Measurements from ENCODE around the gene LPO.

Gene LPO

DNA sequence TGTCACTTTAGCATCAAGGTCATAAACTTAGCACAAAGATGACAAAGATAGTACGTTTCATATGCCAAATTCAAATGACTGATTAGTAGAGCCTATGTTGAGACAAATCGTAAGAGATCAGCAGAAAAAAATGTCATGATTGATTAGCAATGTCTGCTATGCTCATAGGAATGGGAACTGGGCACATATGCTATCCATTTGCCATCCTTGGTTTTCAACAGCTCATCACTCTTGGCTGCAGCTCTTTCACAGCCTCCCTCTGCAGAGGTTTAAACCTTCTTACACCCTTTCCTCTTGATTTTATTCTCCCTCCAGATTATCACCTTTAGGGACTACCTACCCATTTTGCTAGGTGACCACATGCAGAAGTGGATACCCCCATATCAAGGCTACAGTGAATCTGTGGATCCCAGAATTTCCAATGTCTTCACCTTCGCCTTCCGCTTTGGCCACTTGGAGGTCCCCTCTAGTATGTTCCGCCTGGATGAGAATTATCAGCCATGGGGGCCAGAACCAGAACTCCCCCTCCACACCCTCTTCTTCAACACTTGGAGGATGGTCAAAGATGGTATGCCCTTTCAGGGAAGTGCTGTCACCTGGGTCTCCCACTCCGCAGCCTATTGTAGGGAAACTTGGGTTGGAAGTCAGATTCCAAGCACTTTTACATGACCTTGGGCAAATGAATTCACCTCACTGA lies 26.2 kb downstream of the LPO start:
- no peak for DNase-seq

DNA sequence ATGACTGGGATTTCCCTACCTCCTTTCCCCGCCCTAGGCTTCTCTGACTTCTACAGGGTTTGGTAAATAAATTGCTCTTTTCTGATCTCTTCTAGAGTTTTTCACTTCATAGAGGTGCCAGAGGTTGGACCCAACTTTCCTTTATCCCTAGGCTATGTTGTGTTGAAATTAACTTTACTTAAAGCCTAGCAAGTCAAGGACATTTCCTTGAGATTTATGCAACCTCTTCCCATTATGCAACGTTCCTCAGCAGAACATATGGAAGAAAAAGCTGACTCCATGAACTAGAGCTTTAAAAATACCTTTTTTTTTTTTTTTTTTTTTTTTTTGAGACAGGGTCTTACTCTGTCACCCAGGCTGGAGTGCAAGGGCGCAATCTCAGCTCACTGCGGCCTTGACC lies 26.9 kb downstream of the LPO start:
- DNase-seq, result no peak

DNA sequence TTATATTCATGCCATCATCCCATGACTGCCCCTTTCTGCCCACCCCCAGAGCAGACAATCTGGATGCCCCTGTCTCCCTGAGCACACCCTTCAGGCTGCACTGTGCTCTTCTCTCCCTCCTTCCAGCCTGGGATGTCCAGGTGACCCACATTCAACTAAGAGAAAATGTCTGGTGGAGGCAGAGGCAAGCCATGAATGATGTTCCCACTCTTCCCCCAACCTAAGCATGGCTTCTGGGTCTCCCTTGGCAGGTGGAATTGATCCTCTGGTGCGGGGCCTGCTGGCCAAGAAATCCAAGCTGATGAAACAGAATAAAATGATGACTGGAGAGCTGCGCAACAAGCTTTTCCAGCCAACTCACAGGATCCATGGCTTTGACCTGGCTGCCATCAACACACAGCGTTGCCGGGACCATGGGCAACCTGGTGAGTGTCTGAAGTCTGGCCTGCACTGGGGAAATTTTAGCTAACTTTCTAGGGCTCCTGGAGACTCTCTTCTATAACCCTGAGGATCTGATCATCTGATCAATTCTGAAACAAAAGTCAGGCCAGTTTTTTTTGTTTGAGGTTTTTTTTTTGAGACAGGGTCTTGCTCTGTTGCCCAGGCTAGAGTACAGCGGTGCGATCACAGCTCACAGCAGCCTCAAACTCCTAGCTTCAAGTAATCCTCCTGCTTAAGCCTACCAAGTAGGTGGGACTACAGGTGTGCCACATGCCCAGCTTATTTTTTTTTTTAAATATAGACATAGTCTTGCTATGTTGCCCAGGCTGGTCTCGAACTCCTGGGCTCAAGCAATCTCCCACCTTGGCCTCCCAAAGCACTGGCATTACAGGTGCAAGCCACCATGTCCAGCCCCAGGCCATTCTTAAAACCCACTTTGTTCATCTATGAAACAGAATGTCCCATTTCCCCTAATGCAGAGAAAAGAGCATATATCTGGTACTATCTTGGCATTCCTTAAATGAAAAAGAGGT lies 27.8 kb downstream of the LPO start:
- no peak for DNase-seq

DNA sequence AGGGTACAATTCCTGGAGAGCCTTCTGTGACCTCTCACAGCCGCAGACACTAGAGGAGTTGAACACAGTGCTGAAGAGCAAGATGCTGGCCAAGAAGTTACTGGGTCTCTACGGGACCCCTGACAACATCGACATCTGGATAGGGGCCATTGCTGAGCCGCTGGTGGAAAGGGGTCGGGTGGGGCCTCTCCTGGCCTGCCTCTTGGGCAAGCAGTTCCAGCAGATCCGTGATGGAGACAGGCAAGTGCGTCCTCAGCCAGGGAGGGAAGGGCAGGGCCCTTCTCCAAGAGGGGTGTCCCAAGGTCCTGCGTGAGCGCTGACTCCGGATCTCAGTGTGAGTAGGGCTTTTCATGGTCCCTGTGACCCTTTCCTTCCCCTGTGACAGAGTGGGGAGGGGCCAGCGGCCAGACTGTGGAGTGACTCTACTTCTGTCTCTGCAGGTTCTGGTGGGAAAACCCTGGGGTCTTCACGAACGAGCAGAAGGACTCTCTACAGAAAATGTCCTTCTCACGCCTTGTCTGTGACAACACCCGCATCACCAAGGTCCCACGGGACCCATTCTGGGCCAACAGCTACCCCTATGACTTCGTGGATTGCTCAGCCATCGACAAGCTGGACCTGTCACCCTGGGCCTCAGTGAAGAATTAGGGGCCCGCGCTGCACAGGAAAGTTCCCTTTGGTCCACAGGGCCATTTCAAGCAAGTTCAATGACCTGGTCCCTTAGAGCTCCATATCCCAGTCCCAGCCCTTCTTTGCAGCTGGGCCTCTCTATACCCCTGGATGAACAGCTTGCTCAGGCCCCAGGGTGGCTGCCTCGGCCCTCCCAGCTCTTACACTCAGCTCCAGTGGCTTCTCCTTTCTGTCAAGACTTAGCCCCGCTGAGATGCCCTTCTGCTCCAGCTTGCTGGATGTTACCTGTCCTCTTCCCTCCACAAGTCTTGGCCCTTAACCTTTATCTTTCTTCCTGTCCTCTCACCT lies 29.3 kb downstream of the LPO start:
- DNase-seq, result no peak

DNA sequence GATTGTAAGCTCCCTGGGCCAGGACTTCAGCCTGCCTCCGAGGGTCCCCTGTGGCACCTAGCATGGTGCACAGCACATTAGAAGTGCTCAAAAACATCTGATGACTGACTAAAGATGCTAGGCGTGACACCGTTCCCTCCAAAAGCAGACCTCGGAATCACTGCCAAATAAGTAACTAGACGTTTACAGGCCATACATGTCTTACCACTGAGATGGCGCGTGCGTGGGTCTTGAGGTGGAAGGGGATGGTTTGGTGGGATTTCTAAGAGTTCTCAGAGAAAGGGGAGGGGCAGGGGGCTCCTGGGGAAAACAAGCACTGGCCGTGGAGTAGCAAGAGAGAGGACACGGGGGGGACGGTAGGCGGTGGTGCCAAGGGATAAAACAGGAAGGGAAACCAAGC lies 29.9 kb downstream of the LPO start:
- DNase-seq, result no peak

DNA sequence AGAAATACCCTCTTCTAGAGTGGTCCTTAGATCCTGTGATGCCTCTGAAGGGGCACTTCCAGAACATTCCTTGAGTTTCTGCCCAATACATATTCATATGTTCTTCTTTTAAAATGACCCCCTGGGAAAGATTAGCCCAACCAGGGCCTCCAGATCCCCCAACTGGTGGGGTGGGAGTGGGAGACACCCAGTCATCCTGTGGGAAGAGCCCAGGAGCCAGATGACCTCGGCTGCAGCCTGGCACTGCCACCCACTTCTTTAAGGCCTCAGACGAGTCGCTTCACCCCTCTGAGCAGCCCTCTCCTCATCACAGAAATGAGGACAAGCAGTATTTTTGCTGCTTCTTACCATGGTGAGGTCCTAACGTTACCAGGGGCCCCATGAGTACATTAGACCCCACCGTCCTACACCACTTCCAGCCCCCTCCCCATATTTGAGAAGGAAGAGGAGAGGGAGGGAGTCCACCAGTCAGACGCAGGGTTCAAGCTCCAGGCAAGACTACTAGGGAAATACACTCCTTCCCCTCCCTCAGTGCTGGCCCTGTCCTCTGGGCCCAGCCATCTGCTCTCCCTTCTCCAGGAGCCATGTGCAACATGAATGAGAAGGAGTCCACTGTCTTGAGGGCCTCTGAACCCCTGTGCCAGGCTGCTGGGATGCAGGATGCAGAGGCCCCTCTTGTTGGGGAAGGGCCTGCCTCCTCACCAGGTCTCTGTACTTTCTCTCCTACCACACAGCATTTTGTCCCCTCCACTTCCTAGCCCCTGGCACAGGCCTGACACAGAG lies 30.6 kb downstream of the LPO start:
- no peak for DNase-seq

DNA sequence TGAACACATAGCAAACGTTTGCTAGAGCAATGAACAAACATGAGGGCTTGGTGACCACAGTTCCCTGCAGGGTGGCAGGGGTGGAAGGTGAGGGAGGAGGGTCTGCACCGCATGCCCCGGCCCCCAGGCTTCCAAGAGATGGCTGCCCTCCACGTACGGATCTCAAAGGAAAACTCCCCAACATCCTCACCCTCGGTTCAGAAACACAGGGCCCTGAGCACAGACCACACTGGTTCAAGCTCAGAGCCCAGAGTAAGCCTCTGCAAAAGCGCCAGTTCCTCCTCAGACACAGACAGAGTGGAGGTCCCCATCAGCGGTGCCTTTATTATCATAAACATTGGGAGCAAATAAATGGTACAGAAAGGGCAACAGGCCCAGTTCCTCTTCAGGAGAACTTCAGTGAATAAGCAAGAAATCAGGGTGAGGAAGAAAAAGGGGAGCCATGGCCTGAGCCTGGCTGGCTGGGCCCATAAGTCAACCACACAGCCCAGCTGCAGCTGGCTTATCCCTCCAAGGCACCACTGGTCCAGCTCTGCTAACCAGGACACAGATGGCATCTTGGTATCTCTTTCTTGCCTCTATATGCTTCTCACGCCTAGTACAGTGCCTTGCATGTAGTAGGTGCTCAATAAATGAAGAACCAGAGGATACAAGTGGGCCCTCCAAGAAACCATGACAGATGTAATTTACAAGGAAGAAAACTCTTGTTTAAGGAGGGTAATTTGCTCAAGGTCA lies 31.3 kb downstream of the LPO start:
- DNase-seq, result no peak

DNA sequence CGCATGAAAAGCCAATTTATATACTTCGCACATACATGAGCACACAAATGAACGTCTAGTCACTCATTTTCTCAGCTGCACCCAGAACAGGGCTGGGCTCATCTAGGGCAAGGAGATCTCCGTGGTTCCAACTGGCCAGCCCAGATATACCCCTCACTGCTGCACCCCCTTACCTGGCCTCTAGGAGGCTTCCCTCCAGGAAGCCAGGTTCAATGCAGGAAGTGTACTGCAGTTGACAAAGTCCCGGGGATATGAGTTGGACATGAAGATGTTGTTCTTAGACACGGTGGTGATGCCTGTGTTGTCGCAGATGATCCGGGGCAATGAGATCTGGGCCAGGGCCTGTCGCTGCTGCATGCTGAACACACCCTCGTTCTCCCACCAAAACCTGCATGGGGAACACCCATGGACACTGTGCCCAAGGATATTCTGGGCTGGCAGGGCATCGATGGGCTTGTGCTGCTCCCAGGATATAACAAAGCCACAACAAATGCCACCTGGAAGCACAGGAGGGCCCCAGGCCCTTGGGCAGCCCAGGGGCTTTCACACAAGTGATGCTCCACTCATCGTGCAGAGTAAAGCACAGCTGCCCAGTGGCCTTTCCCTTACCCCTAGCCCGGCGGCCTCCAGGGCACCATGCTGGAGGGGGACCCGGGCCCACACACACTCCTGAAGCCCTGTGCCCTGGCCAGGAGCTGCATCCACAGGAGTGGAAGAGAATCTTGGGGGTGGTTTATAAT lies 32.3 kb downstream of the LPO start:
- no peak for DNase-seq

DNA sequence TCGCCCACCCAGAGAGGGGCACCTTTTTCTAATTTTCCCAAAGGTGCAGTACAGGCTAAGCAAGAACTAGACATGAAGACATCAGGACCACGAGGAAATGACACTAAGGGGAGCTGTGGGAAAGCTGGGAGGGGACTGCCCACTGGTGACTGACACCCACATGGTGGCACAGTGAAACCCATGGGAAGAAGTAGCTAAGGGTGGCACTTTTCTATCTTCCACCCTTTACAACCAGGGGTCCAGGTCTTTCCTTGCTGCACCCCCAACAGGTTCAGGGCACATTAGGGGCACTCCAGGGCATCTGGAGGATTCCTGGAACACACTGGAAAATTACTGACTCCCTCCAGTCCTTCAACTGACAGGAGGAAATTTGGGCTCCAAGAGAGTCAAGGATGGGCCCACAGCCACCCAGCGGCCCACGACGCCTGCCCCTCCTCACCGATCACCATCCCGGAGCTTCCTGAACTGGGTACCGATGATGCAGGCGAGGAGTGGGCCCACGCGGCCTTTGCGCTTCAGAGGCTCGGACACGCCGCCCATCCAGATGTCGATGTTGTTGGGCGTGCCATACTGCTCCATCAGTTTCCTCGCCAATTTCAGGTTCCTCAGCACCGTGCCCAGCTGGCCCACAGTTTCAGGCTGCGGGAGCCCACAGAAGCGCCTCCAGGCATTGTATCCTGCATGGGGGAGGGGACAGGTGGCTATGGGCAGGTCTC lies 33.0 kb downstream of the LPO start:
- no peak for DNase-seq

DNA sequence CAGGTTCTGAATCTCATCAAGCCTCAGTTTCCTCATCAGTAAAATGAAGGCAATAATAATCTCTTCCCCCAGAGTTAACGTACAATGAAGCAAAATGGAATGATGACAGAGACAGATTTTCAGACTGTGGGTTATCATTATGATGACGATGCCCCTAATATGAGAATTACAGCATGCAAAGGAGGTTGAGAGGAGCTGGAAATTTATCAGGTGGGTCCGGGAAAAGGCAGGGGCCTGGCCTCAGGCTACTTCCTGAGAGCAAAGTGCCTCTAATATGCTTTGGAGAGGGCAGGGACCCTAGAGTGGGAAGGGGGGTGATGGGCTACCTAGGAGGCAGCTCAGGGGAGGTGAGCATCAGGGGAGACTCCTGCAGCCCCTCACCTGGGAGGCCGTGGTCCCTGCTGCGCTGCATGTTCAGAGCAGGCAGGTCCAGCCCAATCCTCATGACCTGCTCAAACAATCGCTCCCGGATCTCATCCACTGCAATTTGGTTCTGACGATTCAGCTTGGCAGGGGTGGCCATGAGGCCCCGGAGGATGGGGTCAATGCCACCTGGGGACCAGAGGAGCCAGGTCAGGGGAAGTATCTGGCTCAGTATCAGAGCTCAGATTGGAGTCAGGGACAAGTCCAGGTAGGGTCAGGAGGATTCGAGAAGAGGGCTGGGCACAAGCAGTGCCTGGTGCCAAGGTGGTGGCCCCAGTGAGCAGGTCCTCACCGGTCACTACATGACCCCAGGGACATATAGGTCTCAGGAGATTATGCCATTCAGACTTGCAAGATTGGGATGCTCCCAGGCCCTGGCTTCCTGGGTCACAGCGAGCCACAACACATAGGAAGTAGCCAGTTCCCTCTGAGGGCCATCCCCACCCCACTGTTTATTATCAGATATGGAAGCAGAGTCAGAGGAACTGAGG lies 34.2 kb downstream of the LPO start:
- no peak for DNase-seq

DNA sequence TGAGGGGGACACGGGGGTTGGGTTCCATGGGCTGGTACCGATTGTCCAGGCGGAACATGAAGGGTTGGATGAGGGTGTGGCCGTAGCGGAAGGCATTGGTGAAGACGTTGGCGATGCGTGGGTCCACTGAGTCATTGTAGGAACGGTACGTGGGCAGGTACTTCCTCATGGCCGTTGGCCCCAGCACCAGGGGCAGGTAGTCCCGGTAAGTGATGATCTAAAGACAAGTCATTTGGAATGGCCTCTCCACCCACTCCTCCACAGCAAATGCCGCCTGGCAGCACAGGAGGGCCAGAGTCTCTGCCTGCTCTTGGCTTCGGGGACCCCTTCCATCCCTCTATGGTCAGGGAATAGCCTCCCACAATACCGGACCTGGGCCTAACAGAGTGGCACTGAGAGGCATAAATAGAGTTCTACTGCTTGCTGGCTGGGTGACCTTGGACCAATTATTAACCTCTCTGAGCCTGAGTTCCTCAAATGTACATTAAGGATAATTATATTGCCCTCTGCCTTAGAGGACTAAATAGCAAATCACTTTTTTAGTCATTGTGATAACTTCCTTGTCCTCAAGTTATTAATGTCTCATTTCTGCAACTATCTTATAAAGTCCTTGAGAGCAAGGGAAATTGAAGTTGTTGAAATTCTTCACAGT lies 35.2 kb downstream of the LPO start:
- DNase-seq, result no peak

DNA sequence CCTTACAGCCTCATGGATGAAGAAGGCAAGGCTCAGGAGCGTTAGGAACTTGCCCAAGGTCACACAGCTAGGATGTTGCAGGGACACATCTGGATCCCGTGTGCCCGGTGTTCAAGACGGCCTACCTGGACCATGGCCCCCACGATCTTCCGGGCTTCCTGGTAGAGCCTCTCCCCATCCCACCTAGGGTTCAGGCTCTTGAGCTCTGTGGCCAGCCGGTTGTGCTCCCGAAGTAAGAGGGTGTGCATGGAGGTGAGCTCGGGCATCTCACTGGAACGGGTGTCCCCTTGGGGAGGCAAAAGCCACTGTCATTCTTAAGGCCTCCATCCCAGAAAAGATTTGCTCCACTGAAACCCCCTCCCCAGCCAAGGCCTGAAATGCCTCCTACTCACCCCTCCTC lies 37.0 kb downstream of the LPO start:
- no peak for DNase-seq

DNA sequence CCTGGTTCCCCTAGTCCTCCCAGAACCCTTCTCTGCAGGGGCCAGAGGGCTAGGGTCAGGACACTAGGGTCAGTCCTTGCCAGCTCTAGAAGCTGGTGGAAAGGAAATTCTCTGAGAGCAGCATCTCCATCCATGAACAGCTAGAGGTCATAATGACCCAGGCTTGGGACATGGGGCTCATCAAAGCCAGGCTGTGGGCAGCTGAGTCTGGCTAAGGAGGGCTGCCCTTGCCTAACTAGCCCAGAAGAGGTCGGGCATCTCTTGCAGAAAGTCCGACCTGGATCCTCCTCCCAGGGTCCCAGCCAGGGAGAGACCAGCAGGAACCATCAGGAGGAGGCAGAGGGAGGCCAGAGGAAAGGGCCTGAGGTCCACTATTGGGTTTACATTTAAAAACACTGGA lies 38.0 kb downstream of the LPO start:
- no peak for DNase-seq

DNA sequence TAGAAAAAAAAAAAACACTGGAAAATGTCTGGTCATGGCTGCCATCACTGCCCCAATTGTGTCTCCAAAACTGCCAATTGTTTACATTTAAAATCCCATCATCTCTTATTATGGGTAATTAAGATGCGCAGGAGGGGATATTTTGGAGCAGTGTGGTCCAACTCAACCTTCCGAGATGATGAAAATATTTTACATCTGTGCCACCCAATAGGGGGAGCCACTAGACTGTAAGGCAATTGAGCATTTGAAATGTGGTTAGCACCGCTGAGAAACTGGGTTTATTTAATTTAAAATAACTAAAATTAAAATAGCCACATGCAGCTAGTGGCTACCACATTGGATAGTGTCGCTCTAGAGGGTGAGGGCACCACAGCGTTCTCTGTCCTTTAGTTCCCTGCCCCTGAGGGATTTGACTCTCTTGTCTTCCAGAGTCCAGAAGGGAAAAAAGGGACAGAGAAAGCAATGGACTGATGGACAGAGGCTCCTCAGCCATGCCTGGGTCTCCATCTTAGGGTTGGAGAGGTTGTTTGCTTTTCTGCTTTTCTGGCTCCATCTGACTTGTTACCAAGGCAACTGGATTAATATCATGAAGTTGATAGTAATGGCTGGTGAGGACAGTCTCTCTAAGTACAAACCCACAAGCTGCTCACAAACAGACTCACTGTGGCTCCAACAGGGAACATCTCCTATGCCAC lies 38.9 kb downstream of the LPO start:
- DNase-seq, result no peak

DNA sequence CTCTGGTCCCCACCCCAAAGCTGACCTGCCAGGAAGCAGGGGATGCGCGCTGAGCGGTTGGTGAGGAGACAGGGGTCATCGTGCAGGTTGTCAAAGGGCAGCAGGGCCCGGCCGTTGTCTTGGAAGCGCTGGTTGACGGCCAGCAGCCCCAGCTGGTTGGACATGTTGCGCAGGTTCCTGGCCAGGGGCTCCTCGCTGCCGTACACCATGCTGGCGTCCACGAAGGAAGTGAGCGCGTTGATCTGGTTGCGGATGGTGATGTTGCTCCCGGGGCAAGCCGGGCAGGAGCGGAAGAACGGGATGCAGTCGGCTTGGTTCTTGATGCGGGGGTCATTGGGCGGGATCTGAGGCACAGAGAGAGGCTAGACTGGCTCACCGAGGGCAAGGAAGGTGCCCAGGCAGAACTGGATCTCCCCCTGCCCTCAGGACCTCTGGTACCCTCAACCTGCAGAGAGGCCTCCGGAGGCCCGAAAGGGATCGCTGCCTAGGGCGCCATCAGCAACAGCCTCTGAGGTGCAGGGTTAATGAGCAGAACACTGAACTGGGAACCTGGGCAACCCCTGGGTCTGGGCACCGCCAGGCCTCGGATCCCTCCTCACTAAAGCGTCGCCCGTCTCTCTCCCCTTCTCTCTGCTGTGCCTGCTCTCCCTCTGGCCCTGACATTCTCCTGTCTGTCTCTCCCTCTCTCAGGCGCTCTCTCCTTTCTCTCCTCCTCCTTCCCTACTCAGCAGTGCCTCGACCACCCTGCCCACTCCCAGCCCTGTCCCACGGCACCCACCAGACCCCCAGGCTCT lies 39.6 kb downstream of the LPO start:
- no peak for DNase-seq

DNA sequence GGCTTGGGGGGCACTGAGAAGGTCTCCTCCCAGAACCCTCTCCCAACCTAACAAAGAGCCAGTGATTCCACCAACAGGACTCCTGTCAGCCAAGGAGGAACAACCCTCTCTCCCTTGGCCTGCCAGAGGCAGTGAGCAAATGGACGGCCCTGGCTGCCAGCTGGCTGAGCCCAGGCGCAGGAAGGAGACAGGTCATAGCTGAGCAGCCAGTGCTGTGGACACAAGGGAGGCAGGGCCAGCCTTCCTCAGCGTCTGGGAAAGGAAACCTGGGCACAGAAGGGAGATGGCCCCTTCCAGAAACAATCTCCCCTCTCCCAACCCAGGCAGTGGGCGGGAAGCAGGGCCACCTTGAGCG lies 40.3 kb downstream of the LPO start:
- no peak for DNase-seq
